ENCODE results near the gene CACNB2.
"Not testable (repeated sequence)": the region's sequence is repeated elsewhere in the genome, so short reads cannot be mapped to it uniquely, and the experiment has no call there.

- TF ChIP-seq, protein P1, sequence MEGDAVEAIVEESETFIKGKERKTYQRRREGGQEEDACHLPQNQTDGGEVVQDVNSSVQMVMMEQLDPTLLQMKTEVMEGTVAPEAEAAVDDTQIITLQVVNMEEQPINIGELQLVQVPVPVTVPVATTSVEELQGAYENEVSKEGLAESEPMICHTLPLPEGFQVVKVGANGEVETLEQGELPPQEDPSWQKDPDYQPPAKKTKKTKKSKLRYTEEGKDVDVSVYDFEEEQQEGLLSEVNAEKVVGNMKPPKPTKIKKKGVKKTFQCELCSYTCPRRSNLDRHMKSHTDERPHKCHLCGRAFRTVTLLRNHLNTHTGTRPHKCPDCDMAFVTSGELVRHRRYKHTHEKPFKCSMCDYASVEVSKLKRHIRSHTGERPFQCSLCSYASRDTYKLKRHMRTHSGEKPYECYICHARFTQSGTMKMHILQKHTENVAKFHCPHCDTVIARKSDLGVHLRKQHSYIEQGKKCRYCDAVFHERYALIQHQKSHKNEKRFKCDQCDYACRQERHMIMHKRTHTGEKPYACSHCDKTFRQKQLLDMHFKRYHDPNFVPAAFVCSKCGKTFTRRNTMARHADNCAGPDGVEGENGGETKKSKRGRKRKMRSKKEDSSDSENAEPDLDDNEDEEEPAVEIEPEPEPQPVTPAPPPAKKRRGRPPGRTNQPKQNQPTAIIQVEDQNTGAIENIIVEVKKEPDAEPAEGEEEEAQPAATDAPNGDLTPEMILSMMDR (IDR thresholded peaks at IDR 0.05) = not testable (repeated sequence)
- not testable (repeated sequence) for TF ChIP-seq POLR2A (IDR thresholded peaks at IDR 0.05)
These were observed 68.0 kb downstream of the CACNB2 start for GRCh38 chr10:18208186-18208585.

All from adrenal gland (tissue), 5 donors.